GM23338 (cell line): ENCODE measurements around the gene RRP8. TPM values are rescaled to one million over a fixed set of nuclear protein-coding genes. Genes with fewer than 3 reads are reported as not detected.

Source experiments
- ATAC-seq: fragments of 200-7000 bp; cut with Tn5 transposase; 3 replicates; pipeline ENCODE4 v1.9.1; 2020
- DNase-seq: peaks from one replicate; pipeline ENCODE4 v3.0.0-alpha.2; 2015; ENCODE audit warnings: low spot score
- H2AFZ ChIP-seq: fragments of 200-600 bp; sonication (generic); 2 replicates; pipeline ENCODE4 v1.8.0; 2016; ENCODE audit warnings: antibody characterized with exemption, mild to moderate bottlenecking, moderate library complexity
- H3F3A ChIP-seq: fragments of 200-600 bp; sonication (generic); replicated peaks from 2 replicates; pipeline ENCODE4 v1.8.0; 2017; ENCODE audit warnings: antibody characterized with exemption, mixed run types, low read depth
- H3K27ac ChIP-seq: fragments of 200-600 bp; sonication (generic); 2 replicates; pipeline ENCODE4 v1.6.1; 2016; ENCODE audit warnings: low read depth
- H3K27me3 ChIP-seq: fragments of 200-600 bp; sonication (generic); 2 replicates; pipeline ENCODE4 v1.8.0; 2016; ENCODE audit warnings: mild to moderate bottlenecking, mixed run types, moderate library complexity; ENCODE audit not compliant: insufficient read depth
- H3K36me3 ChIP-seq: fragments of 200-600 bp; sonication (generic); 2 replicates; pipeline ENCODE4 v1.8.0; 2016; ENCODE audit warnings: mild to moderate bottlenecking; ENCODE audit not compliant: insufficient read depth
- H3K4me1 ChIP-seq: fragments of 200-600 bp; sonication (generic); 2 replicates; pipeline ENCODE4 v1.8.0; 2016; ENCODE audit warnings: mild to moderate bottlenecking, moderate library complexity; ENCODE audit not compliant: insufficient read depth
- H3K4me2 ChIP-seq: fragments of 200-600 bp; sonication (generic); 2 replicates; pipeline ENCODE4 v1.7.1; 2017; ENCODE audit warnings: mixed run types
- H3K4me3 ChIP-seq: fragments of 200-600 bp; sonication (generic); 2 replicates; pipeline ENCODE4 v1.6.1; 2016; ENCODE audit warnings: mixed run types
- H3K79me2 ChIP-seq: fragments of 200-600 bp; sonication (generic); replicated peaks from 2 replicates; pipeline ENCODE4 v1.8.0; 2017; ENCODE audit warnings: mild to moderate bottlenecking; ENCODE audit not compliant: insufficient read depth
- H3K9me2 ChIP-seq: fragments of 200-600 bp; sonication (generic); 2 replicates; pipeline ENCODE4 v1.8.0; 2017; ENCODE audit not compliant: insufficient read depth
- H4K20me1 ChIP-seq: fragments of 200-600 bp; sonication (generic); replicated peaks from 2 replicates; pipeline ENCODE4 v1.8.0; 2017; ENCODE audit warnings: mild to moderate bottlenecking; ENCODE audit not compliant: insufficient read depth
- H3K27ac Mint-ChIP-seq: 2 replicates; pipeline ENCODE4 v1.8.0; 2020; ENCODE audit warnings: inconsistent platforms, mild to moderate bottlenecking, moderate library complexity, mixed read lengths
- H3K27me3 Mint-ChIP-seq: 3 replicates; pipeline ENCODE4 v1.8.0; 2022; ENCODE audit warnings: low read depth, mild to moderate bottlenecking, moderate library complexity, mixed read lengths, inconsistent platforms; ENCODE audit not compliant: insufficient read depth, poor library complexity
- H3K36me3 Mint-ChIP-seq: 3 replicates; pipeline ENCODE4 v1.8.0; 2021; ENCODE audit warnings: low read depth, mild to moderate bottlenecking, inconsistent platforms, moderate library complexity, mixed read lengths
- H3K4me1 Mint-ChIP-seq: 3 replicates; pipeline ENCODE4 v1.8.0; 2020; ENCODE audit warnings: mild to moderate bottlenecking, inconsistent platforms, mixed read lengths
- H3K4me3 Mint-ChIP-seq: 3 replicates; pipeline ENCODE4 v1.8.0; 2021; ENCODE audit warnings: moderate library complexity, mild to moderate bottlenecking, inconsistent platforms, mixed read lengths
- H3K9me3 Mint-ChIP-seq: 3 replicates; pipeline ENCODE4 v1.8.0; 2020; ENCODE audit warnings: moderate library complexity, mild to moderate bottlenecking, inconsistent platforms, mixed read lengths
- CREB1 ChIP-seq: fragments of 250-450 bp; sonication (Bioruptor Pico); IDR thresholded peaks from 2 replicates; pipeline ENCODE4 v1.5.0; 2020; ENCODE audit warnings: low read depth, mild to moderate bottlenecking, moderate library complexity
- EZH2 ChIP-seq: fragments of 200-600 bp; sonication (generic); IDR thresholded peaks from one replicate; pipeline ENCODE4 v1.8.0; 2017; ENCODE audit warnings: antibody characterized with exemption, mild to moderate bottlenecking, low read depth; ENCODE audit not compliant: unreplicated experiment
- EZH2phosphoT487 ChIP-seq: fragments of 200-600 bp; sonication (generic); IDR thresholded peaks from one replicate; pipeline ENCODE4 v1.8.1; 2018; ENCODE audit warnings: antibody characterized with exemption; ENCODE audit not compliant: unreplicated experiment
- JUNB ChIP-seq: IDR thresholded peaks from one replicate; pipeline ENCODE4 v1.6.1; 2016; ENCODE audit warnings: antibody characterized with exemption; ENCODE audit not compliant: unreplicated experiment
- NANOG ChIP-seq: IDR thresholded peaks from 2 replicates; pipeline ENCODE4 v1.6.1; 2016; ENCODE audit warnings: antibody characterized with exemption, borderline replicate concordance
- POLR2AphosphoS5 ChIP-seq: IDR thresholded peaks from 2 replicates; pipeline ENCODE4 v1.6.1; 2016; ENCODE audit warnings: antibody characterized with exemption, low read depth
- STAT1 ChIP-seq: IDR thresholded peaks from one replicate; pipeline ENCODE4 v1.6.1; 2016; ENCODE audit warnings: antibody characterized with exemption; ENCODE audit not compliant: unreplicated experiment
- ZNF114 ChIP-seq: fragments of 250-450 bp; sonication (Bioruptor Pico); IDR thresholded peaks from 2 replicates; pipeline ENCODE4 v1.5.0; 2020; ENCODE audit warnings: mild to moderate bottlenecking, moderate library complexity
- ZNF331 ChIP-seq: fragments of 250-450 bp; sonication (Bioruptor Pico); IDR thresholded peaks from 2 replicates; pipeline ENCODE4 v1.5.0; 2020; ENCODE audit warnings: low read depth, mild to moderate bottlenecking, moderate library complexity
- ZNF462 ChIP-seq: fragments of 250-450 bp; sonication (Bioruptor Pico); IDR thresholded peaks from 2 replicates; pipeline ENCODE4 v1.5.0; 2020; ENCODE audit warnings: mild to moderate bottlenecking, moderate library complexity
- polyA plus RNA-seq: library from polyadenylated mRNA; unstranded; fragments of >200 nt; fragmentation: Nextera tagmentation; extraction: Ambion mirVana; gene quantifications from 2 replicates; pipeline ENCODE4 v1.2.1, GENCODE V29; 2016
- total RNA-seq: library from RNA; depleted of rRNA; stranded (reverse); fragments of >200 nt; shearing (Covaris generic); gene quantifications from 2 replicates; pipeline ENCODE4 v1.2.3, GENCODE V29; 2014
- TF ChIP-seq, protein P1 (sequence below): IDR thresholded peaks from one replicate; pipeline ENCODE4 v1.6.1; 2018; ENCODE audit warnings: antibody characterized with exemption; ENCODE audit not compliant: unreplicated experiment
- TF ChIP-seq, protein P2 (sequence below), 2 experiments: fragments of 200-600 bp in 1 of 2; sonication (generic) in 1 of 2; conservative IDR thresholded peaks; 2 replicates each; pipeline versions ENCODE4 v1.5.1 to v1.6.1; 2016 to 2017; ENCODE audit warnings: antibody characterized with exemption in 2 of 2, low read depth in 2 of 2, mild to moderate bottlenecking in 2 of 2, moderate library complexity in 1 of 2
- TF ChIP-seq, protein P3 (sequence below): IDR thresholded peaks from 2 replicates; pipeline ENCODE4 v1.6.1; 2016; ENCODE audit warnings: antibody characterized with exemption

Gene RRP8
- total and polyA plus RNA-seq, 2 experiments from 2014 or later = 7.4 to 13.7 TPM

DNA sequence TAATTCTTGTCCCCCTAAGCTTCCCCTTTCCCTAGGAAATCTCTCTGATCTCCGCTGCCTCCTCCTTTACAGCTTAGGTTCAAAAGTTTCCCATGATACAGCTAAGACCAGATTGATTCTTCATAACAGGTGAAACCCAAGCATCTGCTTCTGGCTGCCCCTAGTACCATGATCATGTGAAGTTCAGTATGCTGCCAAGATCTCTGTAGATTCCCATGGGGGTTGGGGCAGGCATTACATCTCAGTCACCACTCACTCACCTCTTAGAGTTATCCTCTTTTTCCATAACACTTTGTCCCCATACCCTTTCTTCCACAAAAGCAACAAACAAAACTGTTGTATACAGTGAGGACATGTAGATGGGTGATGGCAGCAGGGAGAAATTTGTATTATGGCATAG, 44.0 kb downstream of the RRP8 start:
- no peaks in the 10 kb centered on the region for H3F3A ChIP-seq
- H4K20me1 ChIP-seq = no peaks in the 10 kb centered on the region
- no peaks in the 10 kb centered on the region for H3K9me2 ChIP-seq
- Mint-ChIP-seq H3K36me3 (no peaks in the 10 kb centered on the region), H3K9me3 (no peaks in the 10 kb centered on the region), H3K27me3 (peaks cover 2% of the 10 kb centered on the region), H3K27ac (no peak overlapping the region), H3K4me3 (no peak overlapping the region), H3K4me1 (peaks cover 12% of the 10 kb centered on the region)
- no peak overlapping the region for H3K27ac ChIP-seq
- no peak overlapping the region for H3K4me3 ChIP-seq
- H3K79me2 ChIP-seq = no peaks in the 10 kb centered on the region
- H3K4me2 ChIP-seq = no peak overlapping the region
- no peaks in the 10 kb centered on the region for H3K27me3 ChIP-seq
- no peak overlapping the region for H2AFZ ChIP-seq
- DNase-seq (no peak), ATAC-seq (no peak)
- peaks cover under 1% of the 10 kb centered on the region; the same call in 1 of the 2 replicates for H3K4me1 ChIP-seq
- TF ChIP-seq CREB1 (CRISPR knock-in tag) (no peak), EZH2phosphoT487 (no peak), NANOG (no peak), POLR2AphosphoS5 (no peak), STAT1 (no peak), ZNF331 (CRISPR knock-in tag) (no peak), ZNF114 (no peak), EZH2 (no peak), JUNB (no peak), ZNF462 (no peak)
- TF ChIP-seq, protein P1, sequence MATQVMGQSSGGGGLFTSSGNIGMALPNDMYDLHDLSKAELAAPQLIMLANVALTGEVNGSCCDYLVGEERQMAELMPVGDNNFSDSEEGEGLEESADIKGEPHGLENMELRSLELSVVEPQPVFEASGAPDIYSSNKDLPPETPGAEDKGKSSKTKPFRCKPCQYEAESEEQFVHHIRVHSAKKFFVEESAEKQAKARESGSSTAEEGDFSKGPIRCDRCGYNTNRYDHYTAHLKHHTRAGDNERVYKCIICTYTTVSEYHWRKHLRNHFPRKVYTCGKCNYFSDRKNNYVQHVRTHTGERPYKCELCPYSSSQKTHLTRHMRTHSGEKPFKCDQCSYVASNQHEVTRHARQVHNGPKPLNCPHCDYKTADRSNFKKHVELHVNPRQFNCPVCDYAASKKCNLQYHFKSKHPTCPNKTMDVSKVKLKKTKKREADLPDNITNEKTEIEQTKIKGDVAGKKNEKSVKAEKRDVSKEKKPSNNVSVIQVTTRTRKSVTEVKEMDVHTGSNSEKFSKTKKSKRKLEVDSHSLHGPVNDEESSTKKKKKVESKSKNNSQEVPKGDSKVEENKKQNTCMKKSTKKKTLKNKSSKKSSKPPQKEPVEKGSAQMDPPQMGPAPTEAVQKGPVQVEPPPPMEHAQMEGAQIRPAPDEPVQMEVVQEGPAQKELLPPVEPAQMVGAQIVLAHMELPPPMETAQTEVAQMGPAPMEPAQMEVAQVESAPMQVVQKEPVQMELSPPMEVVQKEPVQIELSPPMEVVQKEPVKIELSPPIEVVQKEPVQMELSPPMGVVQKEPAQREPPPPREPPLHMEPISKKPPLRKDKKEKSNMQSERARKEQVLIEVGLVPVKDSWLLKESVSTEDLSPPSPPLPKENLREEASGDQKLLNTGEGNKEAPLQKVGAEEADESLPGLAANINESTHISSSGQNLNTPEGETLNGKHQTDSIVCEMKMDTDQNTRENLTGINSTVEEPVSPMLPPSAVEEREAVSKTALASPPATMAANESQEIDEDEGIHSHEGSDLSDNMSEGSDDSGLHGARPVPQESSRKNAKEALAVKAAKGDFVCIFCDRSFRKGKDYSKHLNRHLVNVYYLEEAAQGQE = no peak
- TF ChIP-seq, protein P2, sequence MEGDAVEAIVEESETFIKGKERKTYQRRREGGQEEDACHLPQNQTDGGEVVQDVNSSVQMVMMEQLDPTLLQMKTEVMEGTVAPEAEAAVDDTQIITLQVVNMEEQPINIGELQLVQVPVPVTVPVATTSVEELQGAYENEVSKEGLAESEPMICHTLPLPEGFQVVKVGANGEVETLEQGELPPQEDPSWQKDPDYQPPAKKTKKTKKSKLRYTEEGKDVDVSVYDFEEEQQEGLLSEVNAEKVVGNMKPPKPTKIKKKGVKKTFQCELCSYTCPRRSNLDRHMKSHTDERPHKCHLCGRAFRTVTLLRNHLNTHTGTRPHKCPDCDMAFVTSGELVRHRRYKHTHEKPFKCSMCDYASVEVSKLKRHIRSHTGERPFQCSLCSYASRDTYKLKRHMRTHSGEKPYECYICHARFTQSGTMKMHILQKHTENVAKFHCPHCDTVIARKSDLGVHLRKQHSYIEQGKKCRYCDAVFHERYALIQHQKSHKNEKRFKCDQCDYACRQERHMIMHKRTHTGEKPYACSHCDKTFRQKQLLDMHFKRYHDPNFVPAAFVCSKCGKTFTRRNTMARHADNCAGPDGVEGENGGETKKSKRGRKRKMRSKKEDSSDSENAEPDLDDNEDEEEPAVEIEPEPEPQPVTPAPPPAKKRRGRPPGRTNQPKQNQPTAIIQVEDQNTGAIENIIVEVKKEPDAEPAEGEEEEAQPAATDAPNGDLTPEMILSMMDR (conservative IDR thresholded peaks at IDR 0.05; ENCODE audit: low read depth in 2 of 2) = no peak
- TF ChIP-seq, protein P3, sequence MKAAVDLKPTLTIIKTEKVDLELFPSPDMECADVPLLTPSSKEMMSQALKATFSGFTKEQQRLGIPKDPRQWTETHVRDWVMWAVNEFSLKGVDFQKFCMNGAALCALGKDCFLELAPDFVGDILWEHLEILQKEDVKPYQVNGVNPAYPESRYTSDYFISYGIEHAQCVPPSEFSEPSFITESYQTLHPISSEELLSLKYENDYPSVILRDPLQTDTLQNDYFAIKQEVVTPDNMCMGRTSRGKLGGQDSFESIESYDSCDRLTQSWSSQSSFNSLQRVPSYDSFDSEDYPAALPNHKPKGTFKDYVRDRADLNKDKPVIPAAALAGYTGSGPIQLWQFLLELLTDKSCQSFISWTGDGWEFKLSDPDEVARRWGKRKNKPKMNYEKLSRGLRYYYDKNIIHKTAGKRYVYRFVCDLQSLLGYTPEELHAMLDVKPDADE = no peak
- no peaks in the 10 kb centered on the region for H3K36me3 ChIP-seq
